Amniotic epithelial cell (primary cell): ENCODE data around the gene ONECUT2.

Source experiments
- DNase-seq: peaks from one replicate; pipeline ENCODE4 v3.0.0-alpha.2; 2010; ENCODE audit warnings: low read depth

Gene ONECUT2

GRCh38 chr18:57431467-57432080 is 3.6 kb upstream of the ONECUT2 start:
- no peak for DNase-seq

- DNase-seq = no peak
These were observed 3.0 kb upstream of the ONECUT2 start for GRCh38 chr18:57432140-57432539.

- DNase-seq = no peak
These were observed 2.3 kb upstream of the ONECUT2 start for GRCh38 chr18:57432751-57433400.

- no peak for DNase-seq
These were observed 1.7 kb upstream of the ONECUT2 start for GRCh38 chr18:57433482-57433881.

GRCh38 chr18:57433934-57434535 is 1.1 kb upstream of the ONECUT2 start:
- no peak for DNase-seq

- DNase-seq = no peak
These were observed 644 bp downstream of the ONECUT2 start for GRCh38 chr18:57435846-57436190.

GRCh38 chr18:57436191-57436964 is 1.2 kb downstream of the ONECUT2 start:
- no peak for DNase-seq

GRCh38 chr18:57436965-57437333 is 1.8 kb downstream of the ONECUT2 start:
- no peak for DNase-seq

GRCh38 chr18:57437402-57437765 is 2.2 kb downstream of the ONECUT2 start:
- DNase-seq = no peak

- peak; percentile 16 for DNase-seq
These were observed 2.8 kb downstream of the ONECUT2 start for GRCh38 chr18:57437766-57438671.

GRCh38 chr18:57438743-57439608 is 3.8 kb downstream of the ONECUT2 start:
- no peak for DNase-seq

GRCh38 chr18:57439609-57439968 is 4.4 kb downstream of the ONECUT2 start:
- DNase-seq = no peak

GRCh38 chr18:57439985-57440330 is 4.8 kb downstream of the ONECUT2 start:
- no peak for DNase-seq

GRCh38 chr18:57440331-57441070 is 5.3 kb downstream of the ONECUT2 start:
- no peak for DNase-seq

GRCh38 chr18:57441071-57441794 is 6.1 kb downstream of the ONECUT2 start:
- DNase-seq = no peak

- no peak for DNase-seq
These were observed 8.1 kb downstream of the ONECUT2 start for GRCh38 chr18:57443247-57443646.

- DNase-seq = no peak
These were observed 8.5 kb downstream of the ONECUT2 start for GRCh38 chr18:57443702-57444101.

- no peak for DNase-seq
These were observed 9.2 kb downstream of the ONECUT2 start for GRCh38 chr18:57444301-57444759.

GRCh38 chr18:57445488-57446319 is 10.5 kb downstream of the ONECUT2 start:
- no peak for DNase-seq
